ENCODE results near the gene SLC1A6. TPM values are rescaled to one million over a fixed set of nuclear protein-coding genes. Genes with fewer than 3 reads are reported as not detected.

The SLC1A6 gene
- total RNA-seq, result 0.23 TPM in 1 of 2 replicates, not detected in the other

DNA sequence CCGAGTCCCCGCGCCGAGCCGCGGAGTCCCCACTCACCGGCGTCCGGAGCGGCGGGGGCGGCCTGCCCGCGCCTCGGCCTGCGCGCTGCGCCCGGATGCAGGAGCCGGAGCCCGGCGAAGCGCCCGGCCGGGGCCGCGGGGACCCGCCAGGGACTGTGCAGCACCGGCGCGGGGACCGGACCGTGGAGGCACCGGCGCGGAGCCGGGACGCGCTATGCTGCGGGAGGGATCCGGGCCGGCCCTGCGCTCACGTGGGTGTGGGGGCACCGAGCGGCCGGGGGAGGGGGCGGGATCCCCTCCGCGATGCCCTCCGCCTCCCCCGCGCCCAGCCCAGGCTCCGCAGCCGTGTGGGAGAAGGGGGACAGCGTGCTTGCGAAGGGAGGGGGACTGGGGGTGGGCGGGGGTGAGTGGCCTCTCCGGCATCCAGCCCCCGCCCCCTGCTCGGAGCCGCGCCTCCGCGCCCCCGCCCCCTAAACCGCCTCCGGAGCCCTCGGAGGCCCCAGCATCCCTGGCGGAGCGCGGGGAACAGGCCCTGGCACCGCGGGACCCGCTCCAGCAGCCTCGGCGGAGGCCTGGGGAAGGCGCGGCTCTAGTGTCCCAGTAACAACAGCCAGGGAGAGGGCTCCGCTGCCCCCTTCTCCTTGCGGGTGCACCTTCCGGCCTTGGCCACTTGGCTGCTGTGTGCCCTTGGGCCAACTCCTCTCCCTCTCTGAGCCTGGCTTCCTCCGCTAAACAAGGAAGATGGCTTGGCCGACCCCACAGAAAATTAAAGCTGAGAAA is at the start of gene SLC1A6:
TSS of gene SLC1A6 (minus strand) at position 389 of the 780 bp plus-strand sequence. CDS start 6,954 bp downstream, outside the sequence.

DNA sequence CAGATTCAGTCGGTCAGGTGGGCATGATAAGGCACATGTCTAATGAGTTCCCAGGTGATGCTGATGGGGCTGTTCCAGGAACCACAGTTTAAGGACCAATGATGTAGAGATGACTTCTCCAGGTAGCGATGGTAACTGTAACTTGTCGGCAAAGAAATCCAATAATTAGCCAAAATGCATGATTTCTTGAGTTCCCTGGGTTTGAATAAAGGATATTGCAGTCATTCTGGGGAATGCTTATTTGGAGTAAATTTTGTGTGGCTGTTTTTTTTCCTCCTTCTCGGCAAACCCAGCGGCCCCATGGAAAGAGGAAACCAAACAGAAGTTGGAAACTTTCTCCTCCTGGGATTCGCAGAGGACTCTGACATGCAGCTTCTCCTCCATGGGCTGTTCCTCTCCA is 38.5 kb downstream of the SLC1A6 start, which contains the start of gene OR7C2:
TSS of gene OR7C2 (plus strand) at position 301 of the 400 bp plus-strand sequence. CDS start at position 301, 0 bp downstream.

Other genes starting within 250 kb of the SLC1A6 start
- 2.2 and 2.5 TPM in 2 replicates for gene ADGRE2, start 201.3 kb downstream of the SLC1A6 start, total RNA-seq
- not detected in 2 replicates for gene OR7A5, start 144.7 kb downstream of the SLC1A6 start, total RNA-seq
- not detected in 2 replicates for gene OR7C1, start 144.7 kb downstream of the SLC1A6 start, total RNA-seq
- gene OR7A10, start 130.9 kb downstream of the SLC1A6 start, total RNA-seq, result not detected in 2 replicates
- gene OR7A17, start 93.7 kb downstream of the SLC1A6 start, total RNA-seq, result not detected in 2 replicates
- gene OR7C2, start 38.4 kb downstream of the SLC1A6 start, total RNA-seq, result not detected in 2 replicates
- 0.53 and 8.0 TPM in 2 replicates for gene CASP14, start 69.6 kb upstream of the SLC1A6 start, total RNA-seq
- not detected in 2 replicates for gene OR1I1, start 102.3 kb upstream of the SLC1A6 start, total RNA-seq
- gene SYDE1, start 127.5 kb upstream of the SLC1A6 start, total RNA-seq, result 12.0 and 16.1 TPM in 2 replicates
- gene NOTCH3, start 221.1 kb upstream of the SLC1A6 start, total RNA-seq, result 1.8 and 2.4 TPM in 2 replicates